ENCODE measurements around the gene ZNF652.
"Not testable (repeated sequence)": the region's sequence is repeated elsewhere in the genome, so short reads cannot be mapped to it uniquely, and the experiment has no call there.

Gene ZNF652

DNA sequence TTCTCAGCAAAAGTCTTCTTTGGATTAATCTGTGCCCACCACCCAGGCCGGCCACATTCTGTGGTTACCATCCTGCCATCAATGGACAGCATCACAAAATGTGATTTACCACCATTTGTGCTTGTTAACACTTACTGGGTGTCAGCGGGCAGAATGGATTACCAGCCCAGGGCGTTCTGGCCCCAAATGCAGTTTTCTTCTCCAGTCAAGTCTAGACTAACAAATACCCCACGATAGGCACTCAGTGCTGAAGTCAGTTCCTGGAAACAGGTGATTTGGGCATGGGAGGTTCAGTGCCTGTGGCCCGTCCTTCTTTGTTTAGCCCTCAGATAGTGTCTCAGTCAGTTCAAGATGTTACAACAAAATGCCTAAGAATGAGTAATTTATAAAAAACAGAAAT, 92.7 kb downstream of the ZNF652 start:
- no peak overlapping the region for H3K4me3 ChIP-seq (ENCODE audit: low read depth, low read length)
- no peak for DNase-seq (ENCODE audit: low read depth)
- TF ChIP-seq, protein P1, sequence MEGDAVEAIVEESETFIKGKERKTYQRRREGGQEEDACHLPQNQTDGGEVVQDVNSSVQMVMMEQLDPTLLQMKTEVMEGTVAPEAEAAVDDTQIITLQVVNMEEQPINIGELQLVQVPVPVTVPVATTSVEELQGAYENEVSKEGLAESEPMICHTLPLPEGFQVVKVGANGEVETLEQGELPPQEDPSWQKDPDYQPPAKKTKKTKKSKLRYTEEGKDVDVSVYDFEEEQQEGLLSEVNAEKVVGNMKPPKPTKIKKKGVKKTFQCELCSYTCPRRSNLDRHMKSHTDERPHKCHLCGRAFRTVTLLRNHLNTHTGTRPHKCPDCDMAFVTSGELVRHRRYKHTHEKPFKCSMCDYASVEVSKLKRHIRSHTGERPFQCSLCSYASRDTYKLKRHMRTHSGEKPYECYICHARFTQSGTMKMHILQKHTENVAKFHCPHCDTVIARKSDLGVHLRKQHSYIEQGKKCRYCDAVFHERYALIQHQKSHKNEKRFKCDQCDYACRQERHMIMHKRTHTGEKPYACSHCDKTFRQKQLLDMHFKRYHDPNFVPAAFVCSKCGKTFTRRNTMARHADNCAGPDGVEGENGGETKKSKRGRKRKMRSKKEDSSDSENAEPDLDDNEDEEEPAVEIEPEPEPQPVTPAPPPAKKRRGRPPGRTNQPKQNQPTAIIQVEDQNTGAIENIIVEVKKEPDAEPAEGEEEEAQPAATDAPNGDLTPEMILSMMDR (IDR thresholded peaks at IDR 0.05; ENCODE audit: control insufficient read depth, extremely low read depth, insufficient read depth): no peak

- no peak for DNase-seq (ENCODE audit: low read depth)
- H3K4me3 ChIP-seq (ENCODE audit: low read depth, low read length): no peak overlapping the region
- TF ChIP-seq, protein P1 (IDR thresholded peaks at IDR 0.05; ENCODE audit: control insufficient read depth, extremely low read depth, insufficient read depth): no peak
Measured at GRCh38 chr17:49267912-49268311, 94.1 kb downstream of the ZNF652 start.

GRCh38 chr17:49266233-49266632, 95.8 kb downstream of the ZNF652 start:
- TF ChIP-seq, protein P1 (IDR thresholded peaks at IDR 0.05; ENCODE audit: control insufficient read depth, extremely low read depth, insufficient read depth): no peak
- DNase-seq (ENCODE audit: low read depth): no peak
- no peak overlapping the region for H3K4me3 ChIP-seq (ENCODE audit: low read depth, low read length)

GRCh38 chr17:49261540-49261939, 100.5 kb downstream of the ZNF652 start:
- not testable (repeated sequence) for DNase-seq (ENCODE audit: low read depth); H3K4me3 ChIP-seq (ENCODE audit: low read depth, low read length)

GRCh38 chr17:49260817-49261291, 101.2 kb downstream of the ZNF652 start:
- no peak for DNase-seq (ENCODE audit: low read depth)
- no peak overlapping the region for H3K4me3 ChIP-seq (ENCODE audit: low read depth, low read length)
- TF ChIP-seq, protein P1 (IDR thresholded peaks at IDR 0.05; ENCODE audit: control insufficient read depth, extremely low read depth, insufficient read depth): no peak

- H3K4me3 ChIP-seq (ENCODE audit: low read depth, low read length): no peak overlapping the region
- TF ChIP-seq, protein P1 (IDR thresholded peaks at IDR 0.05; ENCODE audit: control insufficient read depth, extremely low read depth, insufficient read depth): no peak
- no peak for DNase-seq (ENCODE audit: low read depth)
Measured at GRCh38 chr17:49260011-49260816, 101.8 kb downstream of the ZNF652 start.

GRCh38 chr17:49259663-49260010, 102.4 kb downstream of the ZNF652 start:
- DNase-seq (ENCODE audit: low read depth): no peak
- TF ChIP-seq, protein P1 (IDR thresholded peaks at IDR 0.05; ENCODE audit: control insufficient read depth, extremely low read depth, insufficient read depth): no peak
- no peak overlapping the region for H3K4me3 ChIP-seq (ENCODE audit: low read depth, low read length)
